Measurements from ENCODE around the gene ABCC4. TPM values are rescaled to one million over a fixed set of nuclear protein-coding genes. Genes with fewer than 3 reads are reported as not detected.

ABCC4 gene
- total RNA-seq, 2 donors from 2014 or later, result 119 to 144 TPM

DNA sequence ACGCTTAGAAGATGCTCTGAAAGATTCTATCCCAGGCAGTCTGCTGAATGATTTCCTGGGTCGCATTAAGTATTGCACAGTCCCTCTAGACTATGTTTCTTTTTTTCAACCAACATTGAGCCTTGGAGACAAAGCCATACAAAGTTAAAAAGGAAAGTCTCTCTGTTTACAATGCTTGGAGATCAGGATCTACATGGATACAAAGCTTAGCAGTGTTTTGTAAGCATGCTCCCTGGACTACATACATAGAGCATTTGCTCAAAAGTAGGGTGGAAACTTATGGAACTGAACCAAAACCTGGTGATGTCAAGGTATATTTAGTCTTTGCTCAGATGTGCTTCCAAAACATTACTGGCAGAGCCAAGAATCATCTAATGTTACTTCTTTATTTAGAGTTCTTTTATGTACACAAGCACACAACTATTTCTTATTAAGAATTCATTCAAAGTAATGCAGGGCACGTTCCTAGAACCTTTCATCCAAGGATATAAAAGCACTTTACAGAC lies 241.2 kb downstream of the ABCC4 start:
- H3K4me1 Mint-ChIP-seq, result peaks cover 27% of the 10 kb centered on the region
- Histone ChIP-seq H3K36me3 (ENCODE audit: control insufficient read depth, insufficient read depth, low read length) (peaks cover 75% of the 10 kb centered on the region), H3K4me1 (ENCODE audit: control insufficient read depth, insufficient read depth, low read length) (no peaks in the 10 kb centered on the region), H3K4me3 (ENCODE audit: low read length) (no peak overlapping the region), H3K27me3 (ENCODE audit: control insufficient read depth, insufficient read depth, low read length, poor library complexity, severe bottlenecking) (no peaks in the 10 kb centered on the region), H3K9me3 (ENCODE audit: control insufficient read depth, low read length) (no peaks in the 10 kb centered on the region), H3K27ac (ENCODE audit: low read depth, low read length) (no peak overlapping the region), H3K9ac (ENCODE audit: extremely low read depth, low read length, poor library complexity, severe bottlenecking) (no peak overlapping the region)
- H3K9me3 Mint-ChIP-seq, result no peaks in the 10 kb centered on the region
- no peak for DNase-seq
- no peaks in the 10 kb centered on the region for H3K27me3 Mint-ChIP-seq (ENCODE audit: insufficient read depth)
- H3K27ac Mint-ChIP-seq, result no peak overlapping the region
- 90 to 95% methylated on average over 3 of the region's 3 CpGs for WGBS, 2 experiments (ENCODE audit: insufficient coverage in 1 of 2, insufficient read length in 1 of 2)
- H3K4me3 Mint-ChIP-seq, result no peak overlapping the region
- peaks cover 66% of the 10 kb centered on the region for H3K36me3 Mint-ChIP-seq (ENCODE audit: low read depth)
- TF ChIP-seq, protein P1, sequence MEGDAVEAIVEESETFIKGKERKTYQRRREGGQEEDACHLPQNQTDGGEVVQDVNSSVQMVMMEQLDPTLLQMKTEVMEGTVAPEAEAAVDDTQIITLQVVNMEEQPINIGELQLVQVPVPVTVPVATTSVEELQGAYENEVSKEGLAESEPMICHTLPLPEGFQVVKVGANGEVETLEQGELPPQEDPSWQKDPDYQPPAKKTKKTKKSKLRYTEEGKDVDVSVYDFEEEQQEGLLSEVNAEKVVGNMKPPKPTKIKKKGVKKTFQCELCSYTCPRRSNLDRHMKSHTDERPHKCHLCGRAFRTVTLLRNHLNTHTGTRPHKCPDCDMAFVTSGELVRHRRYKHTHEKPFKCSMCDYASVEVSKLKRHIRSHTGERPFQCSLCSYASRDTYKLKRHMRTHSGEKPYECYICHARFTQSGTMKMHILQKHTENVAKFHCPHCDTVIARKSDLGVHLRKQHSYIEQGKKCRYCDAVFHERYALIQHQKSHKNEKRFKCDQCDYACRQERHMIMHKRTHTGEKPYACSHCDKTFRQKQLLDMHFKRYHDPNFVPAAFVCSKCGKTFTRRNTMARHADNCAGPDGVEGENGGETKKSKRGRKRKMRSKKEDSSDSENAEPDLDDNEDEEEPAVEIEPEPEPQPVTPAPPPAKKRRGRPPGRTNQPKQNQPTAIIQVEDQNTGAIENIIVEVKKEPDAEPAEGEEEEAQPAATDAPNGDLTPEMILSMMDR (conservative IDR thresholded peaks at IDR 0.05), result no peak

DNA sequence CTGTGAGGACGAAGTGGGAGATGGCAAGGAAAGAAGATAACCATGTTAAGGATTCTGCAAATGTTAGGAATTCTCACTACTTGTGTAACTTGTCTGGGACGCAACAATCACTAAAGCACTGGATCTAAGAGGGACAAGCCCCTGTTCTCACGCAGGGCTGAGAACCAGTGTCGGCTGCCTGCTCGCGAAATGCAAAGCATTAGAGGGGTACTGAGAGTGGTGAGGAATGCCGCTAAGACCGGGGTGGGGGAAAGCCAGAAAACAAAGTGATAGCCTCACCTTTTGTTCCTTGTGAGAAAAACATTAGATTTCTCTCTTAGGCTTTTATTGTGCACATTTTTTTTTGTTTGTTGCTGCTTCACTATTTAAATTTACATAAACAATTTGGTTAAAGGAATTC lies 241.9 kb downstream of the ABCC4 start:
- Histone ChIP-seq H3K27ac (ENCODE audit: low read depth, low read length) (no peak overlapping the region), H3K4me3 (ENCODE audit: low read length) (no peak overlapping the region), H3K9me3 (ENCODE audit: control insufficient read depth, low read length) (no peaks in the 10 kb centered on the region), H3K36me3 (ENCODE audit: control insufficient read depth, insufficient read depth, low read length) (peaks cover 73% of the 10 kb centered on the region), H3K4me1 (ENCODE audit: control insufficient read depth, insufficient read depth, low read length) (no peaks in the 10 kb centered on the region), H3K9ac (ENCODE audit: extremely low read depth, low read length, poor library complexity, severe bottlenecking) (no peak overlapping the region), H3K27me3 (ENCODE audit: control insufficient read depth, insufficient read depth, low read length, poor library complexity, severe bottlenecking) (no peaks in the 10 kb centered on the region)
- Mint-ChIP-seq H3K27ac (peak overlapping the region; percentile 66), H3K4me3 (no peak overlapping the region), H3K4me1 (peaks cover 27% of the 10 kb centered on the region), H3K9me3 (no peaks in the 10 kb centered on the region), H3K36me3 (ENCODE audit: low read depth) (peaks cover 67% of the 10 kb centered on the region), H3K27me3 (ENCODE audit: insufficient read depth) (no peaks in the 10 kb centered on the region)
- 72 to 82% methylated on average over 8 of the region's 8 CpGs for WGBS, 2 experiments (ENCODE audit: insufficient coverage in 1 of 2, insufficient read length in 1 of 2)
- DNase-seq, result peak; percentile 76
- TF ChIP-seq, protein P1 (conservative IDR thresholded peaks at IDR 0.05), result no peak

DNA sequence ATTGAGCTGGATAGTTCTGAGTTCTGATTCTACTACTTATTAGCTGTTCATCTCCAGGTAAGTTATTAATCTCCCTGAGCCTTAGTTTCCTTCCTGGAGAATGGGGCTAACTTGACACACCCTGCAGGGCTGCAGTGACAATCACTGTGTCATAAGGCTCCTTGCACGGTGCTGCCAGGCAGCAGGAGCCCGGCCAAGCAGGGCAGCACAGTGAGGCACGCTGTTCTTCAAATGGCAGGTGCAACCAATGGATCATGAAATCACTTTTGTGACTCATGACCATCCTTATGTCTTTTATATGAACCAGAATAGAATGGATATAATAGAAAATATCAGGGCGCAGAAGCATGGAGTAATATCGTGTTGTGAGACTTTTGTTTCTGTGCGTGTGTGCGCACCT lies 242.6 kb downstream of the ABCC4 start:
- Mint-ChIP-seq H3K4me1 (peaks cover 27% of the 10 kb centered on the region), H3K4me3 (no peak overlapping the region), H3K9me3 (no peaks in the 10 kb centered on the region), H3K36me3 (ENCODE audit: low read depth) (peaks cover 71% of the 10 kb centered on the region), H3K27ac (peak overlapping the region; percentile 66), H3K27me3 (ENCODE audit: insufficient read depth) (no peaks in the 10 kb centered on the region)
- no peak for DNase-seq
- TF ChIP-seq, protein P1 (conservative IDR thresholded peaks at IDR 0.05), result no peak
- H3K27me3 ChIP-seq (ENCODE audit: control insufficient read depth, insufficient read depth, low read length, poor library complexity, severe bottlenecking), result no peaks in the 10 kb centered on the region
- no peaks in the 10 kb centered on the region for H3K9me3 ChIP-seq (ENCODE audit: control insufficient read depth, low read length)
- H3K9ac ChIP-seq (ENCODE audit: extremely low read depth, low read length, poor library complexity, severe bottlenecking), result no peak overlapping the region
- peaks cover 69% of the 10 kb centered on the region for H3K36me3 ChIP-seq (ENCODE audit: control insufficient read depth, insufficient read depth, low read length)
- H3K4me1 ChIP-seq (ENCODE audit: control insufficient read depth, insufficient read depth, low read length), result no peaks in the 10 kb centered on the region
- WGBS, 2 experiments (ENCODE audit: insufficient coverage in 1 of 2, insufficient read length in 1 of 2), result 80 to 100% methylated on average over 1 to 7 of the region's 7 CpGs
- H3K4me3 ChIP-seq (ENCODE audit: low read length), result no peak overlapping the region
- no peak overlapping the region for H3K27ac ChIP-seq (ENCODE audit: low read depth, low read length)
